ENCODE data around the gene DHRS12.

Gene DHRS12

DNA sequence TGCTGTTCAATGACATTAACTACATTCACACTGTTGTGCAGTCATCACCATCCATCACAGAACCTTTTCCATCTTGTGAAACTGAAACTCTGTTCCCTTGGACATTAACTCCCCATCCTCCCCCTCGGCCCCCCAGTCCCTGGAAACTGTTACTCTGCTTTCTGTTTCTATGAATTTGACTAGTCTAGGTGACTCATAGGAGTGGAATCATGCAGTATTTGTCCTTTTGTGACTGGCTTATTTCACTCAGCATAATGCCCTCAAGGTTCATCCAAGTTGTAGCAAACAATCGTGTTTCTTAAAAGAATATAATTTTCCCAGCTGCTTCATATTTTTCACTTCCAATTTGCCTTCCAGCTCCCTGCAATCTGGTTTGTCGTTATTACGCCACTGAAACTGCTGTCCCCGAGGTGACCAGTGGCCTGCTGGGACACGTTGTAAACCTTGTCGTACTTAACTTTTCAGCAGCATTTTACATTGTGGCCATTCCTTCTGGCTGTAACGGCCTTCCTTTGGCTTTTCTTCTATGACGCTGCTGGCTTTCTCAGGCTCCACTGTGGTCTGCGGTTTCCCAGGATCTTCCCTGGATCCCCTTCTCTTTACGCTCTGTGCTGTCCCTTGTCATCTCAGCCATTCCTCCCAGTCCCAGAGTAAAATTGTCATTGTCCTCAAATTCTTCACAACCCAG lies 74.0 kb downstream of the DHRS12 start:
- H3K4me3 ChIP-seq (ENCODE audit: low read depth, low read length) = no peak overlapping the region

DNA sequence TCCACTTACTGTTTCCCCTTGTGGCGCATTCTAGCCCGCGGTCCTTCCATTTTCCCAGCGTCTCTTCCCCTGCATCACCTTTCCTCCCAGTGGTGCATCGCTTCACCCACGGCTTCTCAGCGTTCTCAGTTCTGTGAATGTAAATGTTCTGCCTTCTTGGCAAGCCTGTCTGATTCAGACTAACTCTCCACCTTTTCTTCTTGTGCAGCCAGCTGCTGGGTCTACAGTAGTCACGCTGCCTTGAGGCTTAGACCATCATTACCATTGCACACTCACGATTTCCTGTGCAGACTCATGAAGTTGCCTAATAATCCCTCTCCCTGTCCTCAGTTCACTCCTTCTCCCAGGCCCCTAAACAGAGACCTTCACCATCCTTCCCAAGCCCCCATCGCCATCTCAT lies 75.0 kb downstream of the DHRS12 start:
- no peak overlapping the region for H3K4me3 ChIP-seq (ENCODE audit: low read depth, low read length)

DNA sequence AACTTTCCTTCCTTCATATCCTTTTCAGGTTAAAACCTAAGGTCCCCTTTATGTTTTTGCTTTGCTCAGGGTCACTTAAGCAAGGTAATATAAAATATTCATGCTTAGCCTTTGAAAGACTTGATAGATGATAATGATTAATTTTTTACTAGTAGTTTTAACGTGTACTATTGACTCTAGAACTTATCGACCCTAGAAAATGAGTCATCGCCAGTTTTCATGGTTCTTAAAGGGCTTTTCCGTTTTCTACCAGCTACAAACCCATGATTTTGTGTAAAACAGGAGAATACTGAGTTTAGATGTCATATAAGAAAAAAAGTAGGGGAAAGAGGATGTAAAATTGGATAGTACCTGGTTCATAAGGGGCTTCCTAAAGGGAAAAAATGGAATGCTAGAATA lies 75.7 kb downstream of the DHRS12 start:
- no peak overlapping the region for H3K4me3 ChIP-seq (ENCODE audit: low read depth, low read length)

DNA sequence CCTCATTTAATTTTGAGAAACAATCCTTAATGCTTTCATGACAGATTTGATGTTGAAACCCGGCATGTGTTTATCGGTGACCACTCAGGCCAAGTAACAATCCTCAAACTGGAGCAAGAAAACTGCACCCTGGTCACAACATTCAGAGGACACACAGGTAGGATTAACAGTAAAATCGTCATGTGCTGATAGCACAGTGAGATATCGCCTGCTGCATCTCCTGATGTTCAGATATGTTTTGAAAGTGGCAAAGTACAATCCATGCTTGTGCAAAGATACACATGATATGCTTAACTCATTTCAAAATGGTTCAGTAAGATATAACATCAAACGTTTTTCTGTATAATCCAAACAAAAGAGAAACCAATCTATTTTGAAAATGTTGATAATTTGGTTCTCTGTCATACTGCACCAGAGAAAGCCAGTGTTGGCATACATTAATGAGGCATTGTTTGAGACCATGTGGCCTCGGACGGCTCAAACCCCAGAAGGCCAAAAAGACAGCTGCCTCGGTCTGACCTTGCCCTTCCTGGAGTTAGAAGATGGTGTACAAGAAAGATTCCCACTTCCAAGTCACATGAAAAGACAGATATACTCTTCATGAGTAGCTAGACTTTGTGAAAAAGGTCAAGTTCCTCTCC lies 76.2 kb downstream of the DHRS12 start:
- H3K4me3 ChIP-seq (ENCODE audit: low read depth, low read length) = no peak overlapping the region

DNA sequence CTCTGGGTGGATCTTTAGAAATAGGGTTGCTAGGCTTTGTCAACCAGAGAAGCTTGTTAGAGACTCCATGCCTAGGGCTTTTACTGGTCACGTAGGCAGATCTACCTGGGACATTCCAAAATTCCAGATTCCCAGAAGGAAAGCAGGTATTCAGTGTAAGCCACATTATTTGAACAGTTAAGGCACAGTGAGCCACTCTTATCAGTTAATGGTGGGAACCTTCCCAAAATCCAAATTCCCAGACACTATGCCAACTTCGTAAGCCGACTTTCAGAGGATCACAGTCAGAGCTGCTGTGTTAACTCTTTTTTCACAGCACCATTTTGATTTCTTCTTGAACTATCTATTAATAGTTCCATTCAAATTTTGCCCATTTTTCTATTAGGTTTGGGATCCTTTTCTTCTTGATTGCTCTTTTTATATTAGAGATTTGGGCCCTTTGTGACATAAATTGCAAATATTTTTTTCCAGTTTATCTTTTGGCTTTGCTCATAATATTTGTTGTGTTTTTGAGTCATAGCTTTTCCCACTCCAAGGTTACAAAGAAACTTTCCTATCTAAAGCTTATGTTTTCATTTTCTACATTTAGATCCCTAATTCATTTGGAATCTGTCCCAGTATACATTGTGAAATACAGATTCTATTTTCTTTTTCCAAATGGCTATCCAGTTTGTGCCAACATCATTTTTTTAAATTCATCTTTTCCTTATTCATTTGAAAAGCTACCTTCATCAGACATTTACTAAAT lies 77.3 kb downstream of the DHRS12 start:
- H3K4me3 ChIP-seq (ENCODE audit: low read depth, low read length) = no peak overlapping the region

DNA sequence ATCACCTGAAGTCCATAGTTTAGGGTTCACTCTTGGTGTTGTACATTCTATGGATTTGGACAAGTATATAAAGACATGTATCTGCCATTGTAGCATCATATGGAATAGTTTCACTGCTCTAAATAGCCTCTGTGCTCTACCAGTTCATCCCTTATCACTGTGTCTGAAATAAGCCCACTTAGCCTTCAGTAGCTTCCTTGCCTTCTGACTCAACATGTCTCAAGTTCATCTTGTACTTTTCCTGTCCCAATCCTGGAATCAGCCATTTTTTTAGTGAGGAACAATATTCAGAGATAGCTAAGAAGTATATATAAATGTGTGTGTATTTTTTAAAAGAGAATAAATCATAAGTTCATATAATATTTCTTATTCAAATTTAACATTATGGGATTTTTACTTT lies 79.2 kb downstream of the DHRS12 start:
- H3K4me3 ChIP-seq (ENCODE audit: low read depth, low read length) = no peak overlapping the region

DNA sequence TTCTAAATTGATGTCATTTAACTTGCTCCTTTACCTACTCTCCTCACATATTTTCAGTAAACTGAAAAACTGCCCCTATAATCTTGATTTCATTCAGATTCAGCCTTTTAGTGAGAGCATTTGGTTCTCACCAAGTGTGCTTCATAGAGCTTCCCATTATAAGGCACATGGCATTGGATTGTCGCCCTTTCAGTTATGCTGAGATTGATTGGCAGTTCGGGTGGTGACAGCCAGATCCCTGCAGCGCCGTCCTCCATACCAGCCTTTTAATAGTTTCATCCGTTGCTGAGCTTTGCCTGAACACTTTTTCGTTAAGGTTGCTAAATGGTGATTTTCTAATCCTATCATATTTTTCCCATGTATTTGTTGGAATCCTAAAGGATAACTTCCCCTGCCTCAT lies 80.4 kb downstream of the DHRS12 start:
- no peak overlapping the region for H3K4me3 ChIP-seq (ENCODE audit: low read depth, low read length)

DNA sequence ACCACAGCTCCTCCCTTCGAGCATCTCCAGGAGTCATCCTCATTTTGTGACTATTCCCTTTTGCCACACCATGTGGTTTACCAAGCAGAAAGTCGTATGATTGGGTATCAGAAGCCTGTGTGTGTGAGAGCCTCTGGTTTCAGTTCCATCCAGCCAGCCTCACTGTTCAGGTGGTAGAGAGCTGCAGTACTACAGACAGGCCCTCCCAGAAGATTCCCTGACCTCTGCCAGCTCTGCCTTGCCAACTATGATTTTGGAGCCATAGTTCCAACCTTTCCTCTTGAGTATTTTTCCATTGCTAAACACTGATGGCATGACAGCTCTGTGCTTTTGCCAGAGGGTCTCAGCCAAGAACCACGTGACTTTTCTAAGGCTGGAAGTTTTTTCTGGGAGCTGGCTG lies 82.5 kb downstream of the DHRS12 start:
- no peak overlapping the region for H3K4me3 ChIP-seq (ENCODE audit: low read depth, low read length)

DNA sequence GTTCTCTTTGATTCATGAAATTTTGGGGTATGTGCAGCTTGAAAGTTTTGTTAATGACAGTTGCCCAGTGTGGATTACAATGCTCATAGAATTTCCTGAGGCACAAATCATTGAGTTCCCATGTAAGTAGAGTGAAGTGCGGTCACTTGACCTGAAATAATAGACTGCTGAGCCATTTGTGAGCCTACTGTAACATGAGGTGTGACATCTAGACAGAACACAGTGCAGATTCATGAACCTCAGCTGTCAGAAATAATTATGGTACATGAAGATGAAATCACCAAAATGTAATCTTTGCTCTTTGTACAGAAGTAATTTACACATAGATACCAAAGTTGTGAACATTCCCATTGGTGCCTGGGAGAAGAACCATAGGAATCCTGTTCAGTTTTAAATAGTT lies 84.6 kb downstream of the DHRS12 start:
- no peak overlapping the region for H3K4me3 ChIP-seq (ENCODE audit: low read depth, low read length)

Data from iPS-11a (cell line).